ENCODE results near the gene TPCN1.

TPCN1 gene

GRCh38 chr12:113347107-113347506 is 125.8 kb downstream of the TPCN1 start:
- no peak for DNase-seq

GRCh38 chr12:113347892-113348291 is 126.6 kb downstream of the TPCN1 start:
- DNase-seq, result no peak
